ENCODE measurements around the gene UACA. TPM values are rescaled to one million over a fixed set of nuclear protein-coding genes. Genes with fewer than 3 reads are reported as not detected.

Gene UACA
- total RNA-seq, 2 experiments from 2014 or later: 2.4 to 2.8 TPM

DNA sequence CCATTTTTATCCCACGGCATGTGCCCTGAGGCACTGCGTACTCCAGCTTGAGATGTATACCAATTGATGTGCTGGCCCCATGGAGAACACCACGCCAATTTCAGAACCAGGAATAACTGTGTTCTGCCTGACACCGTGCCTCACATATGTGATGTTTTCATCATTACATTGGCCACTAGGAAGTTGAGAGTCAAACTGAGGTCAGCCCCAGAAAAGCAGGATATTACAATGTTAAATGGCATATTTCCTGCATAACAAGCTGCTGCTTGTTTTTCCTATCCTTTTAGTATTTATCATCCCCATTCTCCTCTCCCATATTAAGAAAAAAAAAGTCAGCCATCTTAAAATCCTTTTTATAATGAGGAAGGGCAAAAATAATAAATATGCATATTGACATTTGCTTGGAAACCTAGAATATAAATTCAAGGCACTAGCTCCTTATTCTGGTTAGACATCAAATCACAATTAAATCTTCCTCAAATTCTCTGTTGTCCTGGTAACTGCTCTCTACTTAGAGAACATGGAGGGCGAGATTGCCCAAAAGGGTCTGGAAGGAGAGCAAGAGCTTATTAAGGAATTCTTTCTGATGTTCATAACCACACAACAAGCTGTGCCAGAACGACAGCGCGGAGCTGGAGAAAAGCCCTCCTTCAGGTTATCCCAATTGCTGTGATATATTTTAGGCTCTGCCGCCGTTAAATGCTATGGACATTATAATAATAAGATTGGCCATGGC, 112.6 kb downstream of the UACA start:
- no peak overlapping the region for H3K27ac Mint-ChIP-seq
- intact Hi-C loops (cut with micrococcal nuclease): no loop called here
- ATAC-seq (no peak), DNase-seq (no peak)
- no peaks in the 10 kb centered on the region for H3K4me1 Mint-ChIP-seq (ENCODE audit: low read depth)
- no peaks in the 10 kb centered on the region for H3K36me3 Mint-ChIP-seq (ENCODE audit: low read depth)
- ChIA-PET CTCF (interaction anchor here (0.6 to 2.1 kb wide), 2 partner anchors 72 to 1503 kb away, joined by 3 to 5 read pairs; no protein-coding TSS in a partner anchor), POLR2A (no interaction called here)
- TF ChIP-seq CTCF (IDR thresholded peaks at IDR 0.05): no peak
- H3K27me3 Mint-ChIP-seq: peaks cover 5% of the 10 kb centered on the region
- H3K4me3 Mint-ChIP-seq: no peak overlapping the region
- no peaks in the 10 kb centered on the region for H3K9me3 Mint-ChIP-seq

DNA sequence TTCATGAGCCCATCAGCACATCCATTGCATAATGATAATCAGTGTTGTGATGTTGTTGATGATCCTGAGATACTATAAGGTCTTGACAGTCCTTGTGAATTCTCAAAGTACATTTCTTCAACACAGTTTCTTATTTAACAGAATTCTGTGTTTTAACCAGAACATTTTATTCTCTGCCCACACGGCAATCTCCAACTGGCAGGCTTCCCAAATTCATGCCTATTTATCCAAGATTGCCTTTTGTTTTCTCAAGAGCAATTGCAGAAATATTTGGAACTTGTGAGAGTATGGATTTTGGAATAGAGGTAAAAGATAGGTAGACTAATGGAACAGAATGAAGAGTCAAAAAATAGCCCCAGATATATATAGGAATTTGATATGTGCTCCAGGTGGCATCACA, 116.0 kb downstream of the UACA start:
- Mint-ChIP-seq H3K27ac (no peak overlapping the region), H3K4me3 (no peak overlapping the region), H3K36me3 (ENCODE audit: low read depth) (no peaks in the 10 kb centered on the region), H3K9me3 (no peaks in the 10 kb centered on the region), H3K4me1 (ENCODE audit: low read depth) (no peaks in the 10 kb centered on the region), H3K27me3 (peaks cover 7% of the 10 kb centered on the region)
- DNase-seq (no peak), ATAC-seq (no peak)
- no peak for TF ChIP-seq CTCF (IDR thresholded peaks at IDR 0.05)
- ChIA-PET POLR2A (no interaction called here), CTCF (no interaction called here)
- intact Hi-C loops (cut with micrococcal nuclease): no loop called here

GRCh38 chr15:70646169-70646568, 117.2 kb downstream of the UACA start:
- H3K4me3 Mint-ChIP-seq: no peak overlapping the region

DNA sequence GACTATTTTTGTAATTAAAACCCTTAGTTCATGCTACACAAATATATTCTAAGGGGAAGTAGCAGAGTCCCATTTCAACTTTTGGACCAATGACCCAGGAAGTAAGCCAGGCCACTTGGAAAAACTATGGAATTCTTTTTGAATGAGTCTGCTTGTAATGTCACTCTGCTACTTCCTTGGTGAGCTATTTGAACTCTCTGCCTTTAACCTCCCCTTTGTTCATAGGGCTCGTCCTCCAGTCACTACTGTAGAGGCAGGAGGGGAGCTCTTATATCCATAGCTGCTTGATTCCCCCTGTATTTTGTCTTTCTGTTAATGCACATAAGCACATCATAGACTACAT, 119.6 kb downstream of the UACA start:
- no peak overlapping the region for H3K27ac Mint-ChIP-seq
- no peaks in the 10 kb centered on the region for H3K36me3 Mint-ChIP-seq (ENCODE audit: low read depth)
- ChIA-PET CTCF (no interaction called here), POLR2A (no interaction called here)
- H3K4me3 Mint-ChIP-seq: no peak overlapping the region
- H3K9me3 Mint-ChIP-seq: no peaks in the 10 kb centered on the region
- ATAC-seq (no peak), DNase-seq (no peak)
- TF ChIP-seq CTCF (IDR thresholded peaks at IDR 0.05): no peak
- no peaks in the 10 kb centered on the region for H3K4me1 Mint-ChIP-seq (ENCODE audit: low read depth)
- intact Hi-C loops (cut with micrococcal nuclease): no loop called here
- H3K27me3 Mint-ChIP-seq: peaks cover 7% of the 10 kb centered on the region

More at GRCh38 chr15:70646169-70646568, 117.2 kb downstream of the UACA start:
- no peaks in the 10 kb centered on the region for H3K9me3 Mint-ChIP-seq
- TF ChIP-seq CTCF (IDR thresholded peaks at IDR 0.05): no peak
- no peaks in the 10 kb centered on the region for H3K36me3 Mint-ChIP-seq (ENCODE audit: low read depth)
- ChIA-PET CTCF (no interaction called here), POLR2A (no interaction called here)
- intact Hi-C loops (cut with micrococcal nuclease): no loop called here
- peaks cover 7% of the 10 kb centered on the region for H3K27me3 Mint-ChIP-seq
- H3K27ac Mint-ChIP-seq: no peak overlapping the region
- H3K4me1 Mint-ChIP-seq (ENCODE audit: low read depth): no peaks in the 10 kb centered on the region
- DNase-seq (no peak), ATAC-seq (no peak)

- Mint-ChIP-seq H3K27me3 (peaks cover 7% of the 10 kb centered on the region), H3K9me3 (no peaks in the 10 kb centered on the region), H3K4me3 (no peak overlapping the region), H3K4me1 (ENCODE audit: low read depth) (no peaks in the 10 kb centered on the region), H3K27ac (no peak overlapping the region), H3K36me3 (ENCODE audit: low read depth) (no peaks in the 10 kb centered on the region)
- no peak for TF ChIP-seq CTCF (IDR thresholded peaks at IDR 0.05)
- DNase-seq (no peak), ATAC-seq (no peak)
- intact Hi-C loops (cut with micrococcal nuclease): no loop called here
- ChIA-PET CTCF (no interaction called here), POLR2A (no interaction called here)
Measured at GRCh38 chr15:70643106-70643782, 120.1 kb downstream of the UACA start.
